ENCODE measurements around the gene SGK1.
"Not testable (repeated sequence)": the region's sequence is repeated elsewhere in the genome, so short reads cannot be mapped to it uniquely, and the experiment has no call there.

Gene SGK1

DNA sequence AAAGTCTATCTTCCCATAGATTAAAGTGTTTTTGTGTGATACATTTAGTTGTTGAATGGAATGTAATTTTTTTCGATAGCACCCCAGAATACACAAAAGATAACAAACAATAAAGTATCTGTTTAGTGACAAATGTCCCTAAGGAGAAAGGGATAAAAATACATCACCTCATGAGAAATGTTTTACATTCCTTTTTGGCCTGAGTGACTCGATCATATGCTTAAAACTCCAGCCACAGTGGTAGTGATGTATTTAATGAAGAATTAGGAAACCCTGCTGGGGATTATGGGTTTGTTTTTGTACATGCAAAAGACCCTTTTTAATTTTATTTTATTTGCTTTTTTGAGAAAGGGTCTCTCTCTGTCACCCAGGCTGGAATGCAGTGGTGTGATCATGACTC lies 4.3 kb upstream of the SGK1 start:
- Histone ChIP-seq H2AFZ (ENCODE audit: low read length) (no peak overlapping the region), H3K27me3 (ENCODE audit: insufficient read depth, low read length) (no peaks in the 10 kb centered on the region), H3K9ac (ENCODE audit: low read length) (no peak overlapping the region), H3K79me2 (ENCODE audit: insufficient read depth, low read length) (no peaks in the 10 kb centered on the region), H3K4me3 (ENCODE audit: low read depth, low read length, poor library complexity, severe bottlenecking) (no peak overlapping the region), H3K9me2 (ENCODE audit: low read depth, low read length) (no peaks in the 10 kb centered on the region), H4K20me1 (ENCODE audit: insufficient read depth, low read length) (no peaks in the 10 kb centered on the region), H3K4me2 (ENCODE audit: low read length) (no peak overlapping the region), H3K4me1 (ENCODE audit: insufficient read depth, low read length, severe bottlenecking) (no peaks in the 10 kb centered on the region), H3F3A (ENCODE audit: insufficient read depth, low read length) (no peaks in the 10 kb centered on the region), H3K36me3 (ENCODE audit: insufficient read depth, low read length) (no peaks in the 10 kb centered on the region), H3K27ac (ENCODE audit: low read depth, low read length, poor library complexity, severe bottlenecking) (no peak overlapping the region), H3K9me3 (ENCODE audit: low read length) (no peaks in the 10 kb centered on the region)
- no peak for TF ChIP-seq CTCF (IDR thresholded peaks at IDR 0.05; ENCODE audit: low read length)
- no peak for TF ChIP-seq EZH2 (IDR thresholded peaks at IDR 0.05; ENCODE audit: borderline replicate concordance, low read length)

DNA sequence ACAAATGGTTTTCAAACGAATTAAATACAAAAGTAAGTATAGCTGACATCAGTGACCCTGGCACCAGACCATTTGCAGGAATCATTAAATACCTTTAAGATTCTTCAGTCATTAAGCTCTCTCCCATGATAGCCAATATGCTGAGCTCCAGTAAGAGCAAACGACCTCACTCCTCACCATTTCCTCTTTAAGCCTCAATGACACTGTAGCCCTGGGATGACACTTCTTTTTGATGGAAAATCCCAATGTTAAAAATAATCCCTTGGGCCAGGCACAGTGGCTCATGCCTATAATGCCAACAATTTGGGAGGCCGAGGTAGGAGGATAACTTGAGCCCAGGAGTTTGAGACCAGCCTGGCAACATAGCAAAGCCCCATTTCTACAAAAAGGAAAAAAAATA lies 3.3 kb upstream of the SGK1 start:
- no peak overlapping the region for H3K27ac ChIP-seq (ENCODE audit: low read depth, low read length, poor library complexity, severe bottlenecking)

GRCh38 chr6:134319686-134320085 lies 1.8 kb upstream of the SGK1 start:
- not testable (repeated sequence) for H3K4me3 ChIP-seq (ENCODE audit: low read depth, low read length, poor library complexity, severe bottlenecking); H3K9me3 ChIP-seq (ENCODE audit: low read length); H3K36me3 ChIP-seq (ENCODE audit: insufficient read depth, low read length); H3K4me2 ChIP-seq (ENCODE audit: low read length); H3F3A ChIP-seq (ENCODE audit: insufficient read depth, low read length); H3K79me2 ChIP-seq (ENCODE audit: insufficient read depth, low read length); H3K27ac ChIP-seq (ENCODE audit: low read depth, low read length, poor library complexity, severe bottlenecking); H2AFZ ChIP-seq (ENCODE audit: low read length); H4K20me1 ChIP-seq (ENCODE audit: insufficient read depth, low read length); H3K27me3 ChIP-seq (ENCODE audit: insufficient read depth, low read length); H3K4me1 ChIP-seq (ENCODE audit: insufficient read depth, low read length, severe bottlenecking); H3K9me2 ChIP-seq (ENCODE audit: low read depth, low read length); H3K9ac ChIP-seq (ENCODE audit: low read length)

More for the DNA sequence above, 3.3 kb upstream of the SGK1 start:
- no peaks in the 10 kb centered on the region for H3K79me2 ChIP-seq (ENCODE audit: insufficient read depth, low read length)
- no peaks in the 10 kb centered on the region for H3K9me2 ChIP-seq (ENCODE audit: low read depth, low read length)
- H2AFZ ChIP-seq (ENCODE audit: low read length), result no peak overlapping the region
- TF ChIP-seq EZH2 (IDR thresholded peaks at IDR 0.05; ENCODE audit: borderline replicate concordance, low read length), result no peak
- no peak for TF ChIP-seq CTCF (IDR thresholded peaks at IDR 0.05; ENCODE audit: low read length)
- H3F3A ChIP-seq (ENCODE audit: insufficient read depth, low read length), result no peaks in the 10 kb centered on the region
- no peaks in the 10 kb centered on the region for H4K20me1 ChIP-seq (ENCODE audit: insufficient read depth, low read length)
- H3K4me1 ChIP-seq (ENCODE audit: insufficient read depth, low read length, severe bottlenecking), result no peaks in the 10 kb centered on the region
- H3K4me3 ChIP-seq (ENCODE audit: low read depth, low read length, poor library complexity, severe bottlenecking), result no peak overlapping the region
- H3K9me3 ChIP-seq (ENCODE audit: low read length), result no peaks in the 10 kb centered on the region
- H3K4me2 ChIP-seq (ENCODE audit: low read length), result no peak overlapping the region
- no peak overlapping the region for H3K9ac ChIP-seq (ENCODE audit: low read length)
- no peaks in the 10 kb centered on the region for H3K36me3 ChIP-seq (ENCODE audit: insufficient read depth, low read length)
- no peaks in the 10 kb centered on the region for H3K27me3 ChIP-seq (ENCODE audit: insufficient read depth, low read length)

- no peaks in the 10 kb centered on the region for H3K79me2 ChIP-seq (ENCODE audit: insufficient read depth, low read length)
- H3K36me3 ChIP-seq (ENCODE audit: insufficient read depth, low read length), result no peaks in the 10 kb centered on the region
- H2AFZ ChIP-seq (ENCODE audit: low read length), result no peak overlapping the region
- H3K27ac ChIP-seq (ENCODE audit: low read depth, low read length, poor library complexity, severe bottlenecking), result no peak overlapping the region
- H3K4me1 ChIP-seq (ENCODE audit: insufficient read depth, low read length, severe bottlenecking), result no peaks in the 10 kb centered on the region
- no peak overlapping the region for H3K4me2 ChIP-seq (ENCODE audit: low read length)
- H3K9me2 ChIP-seq (ENCODE audit: low read depth, low read length), result no peaks in the 10 kb centered on the region
- H3K4me3 ChIP-seq (ENCODE audit: low read depth, low read length, poor library complexity, severe bottlenecking), result no peak overlapping the region
- no peaks in the 10 kb centered on the region for H3K9me3 ChIP-seq (ENCODE audit: low read length)
- H3F3A ChIP-seq (ENCODE audit: insufficient read depth, low read length), result no peaks in the 10 kb centered on the region
- no peaks in the 10 kb centered on the region for H4K20me1 ChIP-seq (ENCODE audit: insufficient read depth, low read length)
- TF ChIP-seq EZH2 (IDR thresholded peaks at IDR 0.05; ENCODE audit: borderline replicate concordance, low read length) (no peak), CTCF (IDR thresholded peaks at IDR 0.05; ENCODE audit: low read length) (no peak)
- no peaks in the 10 kb centered on the region for H3K27me3 ChIP-seq (ENCODE audit: insufficient read depth, low read length)
- no peak overlapping the region for H3K9ac ChIP-seq (ENCODE audit: low read length)
These were observed 1.0 kb upstream of the SGK1 start for GRCh38 chr6:134318974-134319281.
